Stimulated activated naive CD4-positive, alpha-beta T cell treated with Interleukin-2 at 50 U/mL for 16 hours (primary cell): Measurements from ENCODE around the gene CSRP3.
"Not testable (repeated sequence)": the region's sequence is repeated elsewhere in the genome, so short reads cannot be mapped to it uniquely, and the experiment has no call there.

Experiments used
- DNase-seq: peaks from one replicate; lab custom pipeline; 2025; lab: John Stamatoyannopoulos, UW

Gene CSRP3

GRCh38 chr11:19187114-19187832, 14.5 kb downstream of the CSRP3 start:
- no peak for DNase-seq

DNA sequence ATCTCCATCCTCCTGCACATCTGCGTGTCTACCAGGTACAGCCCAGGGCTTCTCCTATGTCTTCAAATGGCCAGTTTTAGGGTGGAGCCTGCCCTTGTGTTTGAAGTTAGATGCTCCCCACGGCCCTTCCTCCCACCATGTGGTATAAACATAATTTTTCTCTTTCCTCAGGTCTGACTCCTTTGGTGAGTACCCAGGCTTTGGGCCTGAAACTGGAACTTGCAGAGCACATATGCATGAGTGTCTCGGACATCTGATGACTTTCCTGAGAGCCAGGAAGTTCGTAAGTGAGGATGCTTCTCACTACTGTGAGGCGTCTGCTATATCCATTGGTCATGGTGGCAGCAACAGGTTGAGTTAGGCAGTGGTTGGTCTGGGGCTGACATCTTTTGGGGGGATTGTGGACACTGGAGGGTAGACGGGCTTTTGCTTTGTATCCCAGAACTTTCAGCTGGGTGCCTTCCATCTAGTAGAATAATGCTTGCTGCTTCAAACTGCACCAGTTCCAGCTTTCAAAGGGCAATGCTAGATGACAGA, 16.2 kb downstream of the CSRP3 start:
- DNase-seq: no peak

DNA sequence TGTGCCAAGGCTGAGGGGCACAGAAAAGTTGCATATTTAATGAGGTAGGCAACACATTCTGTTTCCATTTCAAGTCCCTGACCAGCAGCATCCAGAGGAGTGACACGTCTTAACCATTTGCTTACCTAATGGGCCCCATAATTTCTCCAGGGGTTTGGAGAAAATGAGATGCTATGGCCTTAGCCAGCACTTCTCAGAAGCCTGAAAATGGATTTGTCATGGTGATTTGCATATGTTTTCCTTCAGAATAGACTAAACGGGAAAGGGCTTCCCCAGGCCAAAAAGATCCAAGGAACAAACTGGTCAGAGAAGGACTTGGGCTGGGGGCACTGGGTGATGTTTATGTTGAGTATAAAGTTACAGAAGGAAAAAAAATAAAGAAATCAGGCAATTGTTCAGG, 16.7 kb downstream of the CSRP3 start:
- DNase-seq: no peak

DNA sequence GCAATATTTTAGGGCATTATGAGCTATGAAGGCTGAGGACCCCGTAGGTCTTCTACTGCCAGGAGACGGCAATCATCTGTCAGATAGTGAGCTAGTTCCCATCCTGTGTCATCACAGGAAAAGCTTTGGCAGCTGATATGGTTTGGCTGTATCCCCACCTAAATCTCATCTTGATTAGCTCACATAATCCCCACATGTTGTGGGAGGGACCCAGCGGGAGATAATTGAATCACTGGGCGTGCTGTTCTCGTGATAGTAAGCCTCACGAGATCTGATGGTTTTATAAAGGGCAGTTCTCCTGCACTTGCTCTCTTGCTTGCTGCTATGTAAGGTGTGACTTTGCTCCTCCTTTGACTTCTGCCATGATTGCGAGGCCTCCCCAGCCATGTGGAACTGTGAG, 18.1 kb downstream of the CSRP3 start:
- DNase-seq: no peak

- DNase-seq: no peak
Measured at GRCh38 chr11:19181531-19182261, 20.1 kb downstream of the CSRP3 start.

DNA sequence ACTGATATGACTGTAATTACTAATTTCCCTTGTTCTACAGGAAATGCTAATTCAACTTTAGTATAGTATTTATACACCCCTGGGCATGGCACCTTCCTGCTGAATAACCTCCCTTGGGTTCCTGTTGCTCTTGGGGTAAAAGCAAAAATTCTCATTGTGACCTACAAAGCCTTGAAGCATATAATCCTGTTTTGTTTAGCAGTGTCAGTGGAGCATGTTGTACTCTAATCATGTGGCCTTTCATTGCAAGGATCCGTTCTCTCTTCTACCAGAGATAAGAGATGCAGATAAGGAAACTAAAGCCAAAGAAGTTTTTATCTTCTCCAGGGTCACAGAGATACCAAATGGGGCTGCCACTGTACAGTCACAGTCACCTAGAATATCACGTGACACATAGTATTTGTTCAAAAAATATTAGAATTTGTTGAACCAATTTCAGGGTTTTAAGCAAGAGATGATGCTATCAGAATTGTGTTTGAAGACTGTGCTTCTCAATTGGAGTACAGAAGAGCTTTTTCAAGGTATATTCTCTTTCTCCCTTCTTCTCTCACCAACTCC, 25.1 kb downstream of the CSRP3 start:
- no peak for DNase-seq

DNA sequence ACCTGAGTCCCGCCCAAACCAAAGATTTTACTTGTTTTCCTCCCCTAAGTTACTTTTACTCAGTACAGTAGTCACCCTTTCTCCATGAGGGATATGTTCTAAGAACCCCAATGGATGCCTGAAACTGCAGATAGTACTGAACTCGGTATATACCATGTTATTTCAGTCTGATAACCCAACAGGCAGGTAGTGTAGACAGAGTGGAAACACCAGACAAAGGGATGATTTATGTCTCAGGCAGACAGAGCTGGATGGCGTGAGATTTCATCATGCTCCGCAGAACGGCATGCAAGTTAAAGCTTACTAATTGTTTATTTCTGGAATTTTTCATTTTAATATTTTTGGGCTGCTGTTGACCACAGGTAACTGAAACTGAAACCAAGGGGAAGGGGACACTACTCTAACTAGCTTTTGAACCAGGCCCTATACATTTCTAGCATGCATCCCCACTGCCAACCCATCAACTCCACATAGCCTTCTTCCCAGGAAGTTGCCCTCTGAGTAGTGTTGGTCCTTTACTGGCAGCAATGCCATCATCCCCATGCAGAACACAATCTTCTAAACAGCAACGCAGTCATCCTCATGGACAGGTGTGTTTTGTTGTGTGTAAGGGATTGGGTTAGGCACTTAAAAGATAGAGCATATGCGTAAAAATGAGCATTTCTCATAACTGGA, 27.7 kb downstream of the CSRP3 start:
- DNase-seq: no peak

GRCh38 chr11:19173004-19173689, 28.6 kb downstream of the CSRP3 start:
- DNase-seq: no peak

DNA sequence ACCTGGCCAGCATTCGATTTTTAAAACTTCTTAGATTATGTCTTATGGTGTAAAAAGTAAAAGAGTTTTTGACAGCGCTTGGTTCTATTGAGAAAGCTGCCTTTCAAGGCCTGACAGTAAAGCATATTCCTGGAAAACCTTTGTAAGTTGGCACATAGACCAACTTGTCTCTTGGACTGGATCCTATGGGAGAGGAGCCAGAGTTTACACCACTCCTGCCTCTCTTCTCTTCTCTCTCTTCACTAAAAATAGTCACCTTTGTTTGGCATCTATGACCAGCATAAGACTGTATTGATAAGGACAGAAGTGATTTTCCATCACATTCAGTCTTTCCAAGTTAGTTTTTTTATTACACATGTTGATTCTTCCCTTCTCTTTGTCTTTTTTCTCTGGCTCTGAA, 33.7 kb downstream of the CSRP3 start:
- DNase-seq: no peak

GRCh38 chr11:19164881-19165280, 36.9 kb downstream of the CSRP3 start:
- no peak for DNase-seq

DNA sequence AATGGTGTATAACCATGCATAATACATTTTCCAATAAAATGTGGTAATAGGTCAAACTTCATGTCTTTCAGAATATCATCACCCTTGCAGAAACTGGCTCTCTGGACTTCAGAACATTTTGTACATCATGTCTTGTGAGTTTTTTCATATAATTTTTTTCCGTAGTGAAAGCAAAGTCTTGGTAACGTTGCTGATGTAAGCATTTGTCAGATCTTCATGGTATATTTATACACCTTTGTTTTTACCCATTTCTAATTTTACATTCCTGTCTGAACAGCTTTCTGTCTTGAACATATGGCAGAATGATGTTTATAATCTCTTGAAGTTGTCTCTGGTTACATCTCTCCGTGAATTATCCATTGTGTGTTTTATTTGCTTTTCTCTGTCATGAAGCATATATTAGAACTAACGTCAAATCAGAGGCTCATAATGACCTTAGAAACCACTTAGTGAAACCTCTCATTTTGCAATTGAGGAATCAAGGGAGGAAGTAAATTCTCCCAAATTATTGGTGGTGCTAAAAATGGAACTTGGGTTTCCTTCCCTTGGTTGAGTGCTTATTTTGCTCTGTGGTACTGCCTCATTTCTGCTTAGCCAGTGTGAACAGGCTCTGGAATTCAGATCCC, 37.4 kb downstream of the CSRP3 start:
- DNase-seq: no peak

GRCh38 chr11:19163617-19164016, 38.2 kb downstream of the CSRP3 start:
- DNase-seq: no peak

DNA sequence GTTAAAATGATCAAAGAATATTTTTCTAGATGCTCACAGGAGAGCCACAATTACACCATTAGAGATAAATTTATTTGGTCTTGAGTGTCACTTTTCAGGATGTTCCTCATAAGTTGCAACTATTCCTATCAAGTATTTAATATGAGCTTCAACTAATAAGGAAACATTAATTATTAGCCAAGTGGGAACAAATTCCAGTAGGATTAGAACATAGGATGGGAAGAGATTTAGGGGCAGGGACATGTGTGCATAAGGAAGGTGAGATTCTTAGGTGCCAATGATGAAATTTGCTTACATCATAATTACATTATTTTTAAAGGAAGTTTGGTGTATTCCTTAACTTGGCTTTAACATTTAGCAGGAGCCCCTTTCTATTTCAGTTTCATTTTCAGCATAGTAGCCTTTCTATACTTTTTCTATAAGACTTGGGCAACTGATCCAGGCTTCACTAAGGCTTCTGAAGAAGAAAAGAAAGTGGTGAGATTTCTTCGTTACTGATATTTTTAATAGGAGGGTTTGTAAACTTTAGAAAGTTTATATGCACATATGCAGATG, 38.8 kb downstream of the CSRP3 start:
- no peak for DNase-seq

DNA sequence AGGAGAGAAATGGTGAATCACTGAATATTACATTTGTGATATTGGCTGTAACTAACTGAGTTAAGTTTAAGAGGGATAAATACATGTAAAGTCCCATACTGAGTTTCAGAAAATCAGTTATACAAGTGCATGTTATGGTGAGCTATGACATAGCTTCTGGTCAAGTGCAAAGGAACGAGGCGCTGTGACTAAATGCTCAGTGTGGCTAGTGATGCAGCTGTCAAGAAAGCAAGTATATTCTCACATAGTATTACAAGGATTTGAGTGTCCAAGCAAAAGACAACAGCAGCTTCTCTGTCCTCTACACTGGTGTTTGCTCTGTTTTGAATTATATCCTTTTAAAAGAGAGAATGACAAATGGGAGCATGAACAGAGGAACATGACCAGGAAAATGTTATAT, 40.1 kb downstream of the CSRP3 start:
- DNase-seq: peak; percentile 1

- DNase-seq: no peak
Measured at GRCh38 chr11:19160847-19161246, 40.9 kb downstream of the CSRP3 start.

DNA sequence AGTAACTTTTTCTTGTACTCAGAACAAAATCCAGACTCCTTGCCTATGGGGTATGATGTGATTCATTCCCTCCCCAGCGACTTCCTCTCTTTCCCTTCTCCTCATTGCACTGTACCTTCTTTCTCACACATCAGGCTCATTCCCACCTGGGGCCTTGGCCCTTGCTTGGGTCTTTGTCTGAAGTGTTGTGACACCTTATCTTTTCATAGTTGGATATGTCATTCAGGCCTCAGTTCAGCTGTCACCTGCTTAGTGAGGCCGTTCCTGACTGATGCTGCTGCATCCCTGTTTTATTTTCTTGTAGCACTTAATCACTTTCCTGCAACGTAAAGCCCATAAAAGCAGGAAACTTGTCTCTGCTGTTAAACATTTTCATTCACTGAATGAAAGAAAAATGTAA, 44.9 kb downstream of the CSRP3 start:
- no peak for DNase-seq

DNA sequence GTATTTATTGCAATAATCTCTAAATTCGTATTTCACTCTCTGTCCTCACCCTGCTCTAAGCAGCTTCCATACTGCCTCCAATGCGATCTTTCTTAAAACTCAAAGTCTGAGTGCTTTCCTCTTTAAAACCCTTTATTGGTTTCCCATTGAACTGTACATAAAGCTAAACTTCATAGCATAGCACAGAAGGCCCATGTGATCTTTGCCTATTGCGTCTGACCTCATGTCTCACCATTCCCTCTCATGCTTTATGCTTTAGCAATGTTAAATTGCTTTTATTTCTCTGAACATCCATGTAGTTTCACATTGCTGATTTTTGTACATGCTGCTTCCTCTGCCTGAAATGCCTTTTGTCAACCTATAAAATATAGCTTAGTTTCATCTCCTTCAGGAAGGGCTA, 56.5 kb downstream of the CSRP3 start:
- DNase-seq: no peak

DNA sequence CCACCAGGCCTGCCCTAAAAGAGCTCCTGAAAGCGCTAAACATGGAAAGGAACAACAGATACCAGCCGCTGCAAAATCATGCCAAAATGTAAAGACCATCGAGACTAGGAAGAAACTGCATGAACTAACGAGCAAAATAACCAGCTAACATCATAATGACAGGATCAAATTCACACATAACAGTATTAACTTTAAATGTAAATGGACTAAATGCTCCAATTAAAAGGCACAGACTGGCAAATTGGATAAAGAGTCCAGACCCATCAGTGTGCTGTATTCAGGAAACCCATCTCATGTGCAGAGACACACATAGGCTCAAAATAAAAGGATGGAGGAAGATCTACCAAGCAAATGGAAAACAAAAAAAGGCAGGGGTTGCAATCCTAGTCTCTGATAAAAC, 64.9 kb downstream of the CSRP3 start:
- DNase-seq: not testable (repeated sequence)

DNA sequence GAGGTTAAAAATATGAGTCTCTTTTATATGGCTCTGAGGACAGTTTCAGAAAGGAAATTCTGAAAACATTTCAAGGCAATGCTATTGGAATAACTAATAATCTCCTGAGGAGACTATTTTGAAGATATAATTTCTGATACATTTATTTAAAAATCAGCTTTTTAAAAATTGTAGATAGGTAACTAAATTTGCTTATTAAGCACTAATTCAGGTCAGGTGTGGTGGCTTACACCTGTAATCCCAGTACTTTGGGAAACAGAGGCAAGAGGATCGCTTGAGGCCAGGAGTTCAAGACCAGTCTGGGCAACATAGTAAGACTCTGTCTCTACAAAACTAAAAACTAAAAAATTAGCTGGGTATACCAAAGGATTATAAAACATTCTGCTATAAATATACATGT, 67.8 kb downstream of the CSRP3 start:
- no peak for DNase-seq
